ENCODE data around the gene INPP4B. TPM values are rescaled to one million over a fixed set of nuclear protein-coding genes. Genes with fewer than 3 reads are reported as not detected.

INPP4B gene
- total RNA-seq, 1 experiment from 2014 or later, result 0.07 TPM

- H3T11ph ChIP-seq (ENCODE audit: low read length), result no peak overlapping the region
- TF ChIP-seq CTCF (conservative IDR thresholded peaks at IDR 0.05), result no peak
- H3K9ac ChIP-seq (ENCODE audit: extremely low read depth, insufficient read length, low read length), result no peak overlapping the region
- H2BK120ac ChIP-seq (ENCODE audit: low read depth, low read length, poor library complexity, severe bottlenecking), result no peak overlapping the region
- no peak overlapping the region for H3K56ac ChIP-seq (ENCODE audit: insufficient read length, low read depth, low read length)
- no peak overlapping the region for H2BK12ac ChIP-seq (ENCODE audit: insufficient read length, low read depth, low read length)
- H2BK20ac ChIP-seq (ENCODE audit: low read depth, low read length, poor library complexity, severe bottlenecking), result no peak overlapping the region
- H2AK5ac ChIP-seq (ENCODE audit: insufficient read length, low read length), result no peak overlapping the region
- no peak overlapping the region for H4K8ac ChIP-seq (replicated peaks; ENCODE audit: insufficient read length, low read depth, low read length)
- Mint-ChIP-seq H3K4me3 (no peak overlapping the region), H3K9me3 (peaks cover 66 to 76% of the 10 kb centered on the region in 2 experiments), H3K27ac (no peak overlapping the region), H3K36me3 (ENCODE audit: insufficient read depth in 1 of 3, low read depth in 3 of 3) (peaks cover 14 to 37% (median 31%) of the 10 kb centered on the region in 3 experiments), H3K27me3 (ENCODE audit: low read depth) (no peaks in the 10 kb centered on the region; the same call in 1 of the 2 replicates), H3K4me1 (no peaks in the 10 kb centered on the region)
- H3K4me2 ChIP-seq (ENCODE audit: insufficient read depth, insufficient read length, low read length), result no peak overlapping the region
- no peaks in the 10 kb centered on the region for H3K27me3 ChIP-seq (ENCODE audit: insufficient read depth, low read length)
- no peak overlapping the region for H3K14ac ChIP-seq (ENCODE audit: insufficient read depth, low read length)
- H2BK15ac ChIP-seq (ENCODE audit: low read depth, low read length), result no peak overlapping the region
- H3K23ac ChIP-seq (ENCODE audit: insufficient read length, low read depth, low read length), result no peak overlapping the region
- no peaks in the 10 kb centered on the region for H3K4me1 ChIP-seq (ENCODE audit: insufficient read depth, low read length)
- DNase-seq, result no peak
- no CpG with 5 or more reads among the region's 5 CpGs for WGBS (ENCODE audit: extremely low coverage, insufficient read length, low lambda C conversion rate)
- H3K9me3 ChIP-seq (ENCODE audit: control insufficient read depth, low read depth, low read length), result peaks cover 23% of the 10 kb centered on the region
- H3K18ac ChIP-seq (ENCODE audit: insufficient read length, low read depth, low read length), result no peak overlapping the region
- no peaks in the 10 kb centered on the region for H3K23me2 ChIP-seq (ENCODE audit: insufficient read length, low read depth, low read length, poor library complexity, severe bottlenecking)
- H3K4ac ChIP-seq (ENCODE audit: low read depth, low read length), result no peak overlapping the region
- H4K5ac ChIP-seq (ENCODE audit: insufficient read length, low read depth, low read length), result no peak overlapping the region
- no peak overlapping the region for H4K91ac ChIP-seq (ENCODE audit: insufficient read length, low read depth, low read length)
- no peaks in the 10 kb centered on the region for H3K79me1 ChIP-seq (ENCODE audit: insufficient read depth, low read depth, low read length, poor library complexity, severe bottlenecking)
- H2AFZ ChIP-seq (ENCODE audit: low read length), result no peak overlapping the region
- no peak overlapping the region for H3K27ac ChIP-seq (ENCODE audit: insufficient read length, low read depth, low read length)
- no peaks in the 10 kb centered on the region for H3K79me2 ChIP-seq (ENCODE audit: insufficient read depth, low read length)
- H2BK5ac ChIP-seq (ENCODE audit: insufficient read length, low read length), result no peak overlapping the region
- H4K20me1 ChIP-seq (ENCODE audit: control insufficient read depth, insufficient read depth, insufficient read length), result no peaks in the 10 kb centered on the region
Observed at GRCh38 chr4:142656178-142656577, 189.9 kb downstream of the INPP4B start.

Data from H9 (cell line).